A673 (cell line): ENCODE results near the gene UNKL. TPM values are rescaled to one million over a fixed set of nuclear protein-coding genes. Genes with fewer than 3 reads are reported as not detected.

Source experiments
- BruUV-seq: library from RNA; stranded (reverse); fragments of 400-500 nt; replicated peaks from 2 replicates; lab custom pipeline; 2021; lab: Mats Ljungman, UMichigan
- CTCF ChIA-PET: fragments of 300-600 bp; sonication (Branson Sonifier 250); formaldehyde crosslinking; loops from one replicate; lab custom pipeline; 2022; ENCODE audit warnings: antibody characterized with exemption; lab: Charles Lee
- POLR2A ChIA-PET: fragments of 300-600 bp; sonication (Branson Sonifier 250); formaldehyde crosslinking; loops from one replicate; lab custom pipeline; 2022; ENCODE audit warnings: antibody characterized with exemption; ENCODE audit not compliant: low non-redundant PET; lab: Charles Lee
- DNase-seq: peaks from one replicate; pipeline ENCODE4 v3.0.0-alpha.2; 2015; ENCODE audit warnings: low spot score
- H3K27ac ChIP-seq: fragments of 200-600 bp; sonication (generic); 2 replicates; pipeline ENCODE4 v1.5.1; 2016; ENCODE audit warnings: mixed run types, low read depth, mild to moderate bottlenecking, mixed read lengths, antibody characterized with exemption, low read length; ENCODE audit not compliant: poor library complexity, severe bottlenecking
- H3K27me3 ChIP-seq: fragments of 200-600 bp; sonication (generic); replicated peaks from 2 replicates; pipeline ENCODE4 v1.6.1; 2017; ENCODE audit warnings: mixed run types, low read depth, mild to moderate bottlenecking, mixed read lengths, antibody characterized with exemption, low read length; ENCODE audit not compliant: insufficient read depth, poor library complexity
- H3K36me3 ChIP-seq: fragments of 200-600 bp; sonication (generic); 2 replicates; pipeline ENCODE4 v1.6.1; 2016; ENCODE audit warnings: mixed run types, mild to moderate bottlenecking, mixed read lengths, antibody characterized with exemption, low read length; ENCODE audit not compliant: insufficient read depth, poor library complexity, severe bottlenecking
- H3K4me1 ChIP-seq: fragments of 200-600 bp; sonication (generic); 2 replicates; pipeline ENCODE4 v1.6.1; 2017; ENCODE audit warnings: mixed run types, mild to moderate bottlenecking, mixed read lengths, antibody characterized with exemption, low read length; ENCODE audit not compliant: insufficient read depth, poor library complexity, severe bottlenecking
- H3K4me3 ChIP-seq: fragments of 200-600 bp; sonication (generic); 2 replicates; pipeline ENCODE4 v1.5.1; 2016; ENCODE audit warnings: low read depth, mixed run types, mild to moderate bottlenecking, mixed read lengths, low read length; ENCODE audit not compliant: poor library complexity, severe bottlenecking
- H3K9me3 ChIP-seq: fragments of 200-600 bp; sonication (generic); 2 replicates; pipeline ENCODE4 v1.6.1; 2016; ENCODE audit warnings: mixed run types, low read depth, mild to moderate bottlenecking, mixed read lengths, antibody characterized with exemption, low read length; ENCODE audit not compliant: poor library complexity, severe bottlenecking
- CTCF ChIP-seq: fragments of 300-800, 200-600 bp; sonication (generic); conservative IDR thresholded peaks from 2 replicates; pipeline ENCODE4 v1.5.1; 2017; ENCODE audit warnings: low read depth, mild to moderate bottlenecking, antibody characterized with exemption, low read length, moderate library complexity, mixed read lengths
- EZH2 ChIP-seq: fragments of 200-600 bp; sonication (generic); IDR thresholded peaks from 2 replicates; pipeline ENCODE4 v1.6.1; 2017; ENCODE audit warnings: borderline replicate concordance, low read depth, mild to moderate bottlenecking, mixed read lengths, antibody characterized with exemption, low read length; ENCODE audit not compliant: poor library complexity, severe bottlenecking
- intact Hi-C: fragments of 100-400 bp; cut with micrococcal nuclease; formaldehyde crosslinking; loops from one replicate; pipeline ENCODE4 v1.10.0; 2022; ENCODE audit not compliant: unreplicated experiment
- total RNA-seq: library from RNA; stranded (reverse); gene quantifications from 2 replicates; pipeline ENCODE4 v1.2.3, GENCODE V29; 2021

UNKL gene
- total RNA-seq, 1 experiment from 2014 or later = 88.5 TPM

- no peaks in the 10 kb centered on the region for H3K9me3 ChIP-seq
- no peak overlapping the region for H3K27ac ChIP-seq
- H3K4me1 ChIP-seq = peaks cover 10% of the 10 kb centered on the region
- no peak for DNase-seq
- no peak overlapping the region for H3K4me3 ChIP-seq
- no TSS peak for BruUV-seq
- ChIA-PET POLR2A (no interaction called here), CTCF (no interaction called here)
- H3K27me3 ChIP-seq = peaks cover 10% of the 10 kb centered on the region
- TF ChIP-seq EZH2 (no peak), CTCF (no peak)
- intact Hi-C loops = no loop called here
- no peaks in the 10 kb centered on the region for H3K36me3 ChIP-seq
These were observed 17.2 kb upstream of the UNKL start for GRCh38 chr16:1431497-1432270.

- H3K9me3 ChIP-seq = no peaks in the 10 kb centered on the region
- H3K36me3 ChIP-seq = no peaks in the 10 kb centered on the region
- H3K27me3 ChIP-seq = peaks cover 10% of the 10 kb centered on the region
- intact Hi-C loops = no loop called here
- no peak for TF ChIP-seq CTCF
- TF ChIP-seq EZH2 = no peak
- H3K27ac ChIP-seq = no peak within 1 kb of the TSS
- CTCF ChIA-PET = no interaction called here
- DNase-seq = peak; percentile 66
- BruUV-seq = no TSS peak
- peaks cover 10% of the 10 kb centered on the region for H3K4me1 ChIP-seq
- POLR2A ChIA-PET = no interaction called here
- no peak within 1 kb of the TSS for H3K4me3 ChIP-seq
These were observed 16.4 kb upstream of the UNKL start, which contains the start of gene PERCC1 for GRCh38 chr16:1430759-1431496. TSS of gene PERCC1 (plus strand) at chr16:1431078. CDS start at chr16:1432594, 1,516 bp downstream.

- no peaks in the 10 kb centered on the region for H3K36me3 ChIP-seq
- no peak for DNase-seq
- TF ChIP-seq EZH2 (no peak), CTCF (no peak)
- H3K4me1 ChIP-seq = peaks cover 10% of the 10 kb centered on the region
- no peak overlapping the region for H3K4me3 ChIP-seq
- POLR2A ChIA-PET = no interaction called here
- no peaks in the 10 kb centered on the region for H3K9me3 ChIP-seq
- H3K27ac ChIP-seq = no peak overlapping the region
- BruUV-seq = no TSS peak
- CTCF ChIA-PET = no interaction called here
- peaks cover 10% of the 10 kb centered on the region for H3K27me3 ChIP-seq
- intact Hi-C loops = no loop called here
These were observed 15.8 kb upstream of the UNKL start for GRCh38 chr16:1430214-1430758.
